HPDE6-E6E7 (cell line): Measurements from ENCODE around the gene FZD10.

Experiments used
- DNase-seq: peaks from one replicate; pipeline ENCODE4 v3.0.0; 2011; ENCODE audit warnings: missing footprints; ENCODE audit errors: extremely low spot score

Gene FZD10

DNA sequence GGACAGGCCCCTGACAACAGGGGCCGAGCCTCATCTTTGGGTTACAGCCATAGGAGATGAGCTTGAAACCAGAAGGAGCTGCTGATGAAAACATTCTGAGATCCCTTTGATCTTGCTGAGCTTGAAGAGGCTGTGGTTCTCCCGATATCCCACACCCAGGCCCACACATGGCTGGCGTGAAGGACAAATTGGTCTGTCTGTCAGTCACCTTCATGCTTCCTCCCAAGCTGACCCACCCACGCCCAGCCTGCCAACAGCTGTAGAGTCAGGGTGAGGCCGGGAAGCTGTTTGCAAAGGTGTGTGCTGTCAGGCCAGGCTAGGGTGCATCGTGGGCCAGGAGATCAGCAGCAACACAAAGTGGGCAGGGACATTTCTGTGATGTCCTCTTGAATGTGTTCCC, 43.2 kb downstream of the FZD10 start:
- no peak for DNase-seq

- no peak for DNase-seq
Measured at GRCh38 chr12:130212384-130212989, 50.2 kb downstream of the FZD10 start.

- DNase-seq: no peak
Measured at GRCh38 chr12:130213249-130213648, 51.0 kb downstream of the FZD10 start.

DNA sequence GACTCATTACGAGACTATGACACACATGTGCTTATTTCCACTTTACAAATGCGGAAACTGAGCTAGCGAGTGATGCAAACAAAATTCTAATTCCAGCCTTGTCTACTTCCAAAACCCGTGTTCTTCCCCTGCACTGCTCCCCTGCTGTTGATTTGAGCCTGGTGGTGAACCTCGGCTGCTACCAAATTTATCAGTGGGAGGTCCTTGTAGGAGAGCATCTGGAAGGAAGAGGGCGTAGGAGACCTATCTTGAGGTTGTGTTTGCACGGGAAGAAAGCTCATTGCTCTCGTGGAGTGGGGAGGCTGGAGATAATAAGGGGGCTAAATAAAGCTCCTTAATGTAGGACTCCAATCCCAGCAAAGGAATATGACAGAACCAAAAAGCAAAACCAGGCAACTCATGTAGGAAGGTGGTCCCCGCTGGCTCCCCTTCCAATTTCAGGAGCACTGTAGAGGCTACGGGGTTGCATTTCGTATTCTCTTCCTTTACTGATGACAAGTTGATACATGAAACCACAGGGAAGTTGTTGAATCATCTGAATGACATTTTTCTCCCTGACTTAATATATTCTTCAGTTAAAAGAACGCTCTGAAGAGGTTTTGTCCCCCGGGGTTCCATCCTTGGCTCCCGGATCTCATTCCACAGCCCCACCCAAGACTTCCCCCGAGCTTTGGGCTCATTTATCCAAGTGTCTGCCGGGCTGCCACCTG, 52.6 kb downstream of the FZD10 start:
- DNase-seq: no peak
